Fibroblast of pulmonary artery (primary cell): ENCODE measurements around the gene ATXN7L1.

Source experiments
- DNase-seq: peaks from one replicate; pipeline ENCODE4 v3.0.0-alpha.2; 2010; ENCODE audit warnings: low read depth
- H3K4me3 ChIP-seq: replicated peaks from 2 replicates; pipeline ENCODE4 v1.5.1; 2011; ENCODE audit warnings: low read depth, mild to moderate bottlenecking, control low read depth, low read length, moderate library complexity
- CTCF ChIP-seq: IDR thresholded peaks from 2 replicates; pipeline ENCODE4 v1.5.1; 2011; ENCODE audit warnings: mild to moderate bottlenecking, control low read depth, low read length, inconsistent platforms; ENCODE audit errors: missing control alignments

Gene ATXN7L1

GRCh38 chr7:105643384-105643783 is 233.0 kb downstream of the ATXN7L1 start:
- no peak overlapping the region for H3K4me3 ChIP-seq
- DNase-seq = peak; percentile 12
- TF ChIP-seq CTCF = peak; percentile 2

- no peak for TF ChIP-seq CTCF
- H3K4me3 ChIP-seq = no peak overlapping the region
Observed at GRCh38 chr7:105642264-105642663, 234.1 kb downstream of the ATXN7L1 start.

GRCh38 chr7:105640956-105641810 is 235.2 kb downstream of the ATXN7L1 start:
- no peak for TF ChIP-seq CTCF
- H3K4me3 ChIP-seq = no peak overlapping the region
- no peak for DNase-seq

More at GRCh38 chr7:105642264-105642663, 234.1 kb downstream of the ATXN7L1 start:
- DNase-seq = no peak

- TF ChIP-seq CTCF = no peak
- DNase-seq = no peak
- H3K4me3 ChIP-seq = no peak overlapping the region
Observed at GRCh38 chr7:105639667-105640493, 236.5 kb downstream of the ATXN7L1 start.

- DNase-seq = no peak
- no peak for TF ChIP-seq CTCF
- H3K4me3 ChIP-seq = no peak overlapping the region
Observed at GRCh38 chr7:105638902-105639495, 237.4 kb downstream of the ATXN7L1 start.

- H3K4me3 ChIP-seq = no peak overlapping the region
- no peak for DNase-seq
- TF ChIP-seq CTCF = no peak
Observed at GRCh38 chr7:105638334-105638733, 238.1 kb downstream of the ATXN7L1 start.
